Posterior cingulate gyrus (tissue), 11 donors: ENCODE data around the gene CPLX3.

Experiments used
- DNase-seq, 10 donors: peaks; one replicate each; pipeline versions ENCODE4 v3.0.0 to v3.0.0-alpha.2; 2020 to 2021; ENCODE audit warnings: mixed read lengths in 3 of 10
- intact Hi-C: fragments of 100-400 bp; cut with DNase I; formaldehyde crosslinking; loops from one replicate; pipeline ENCODE4 v1.15.1; 2023

The CPLX3 gene

DNA sequence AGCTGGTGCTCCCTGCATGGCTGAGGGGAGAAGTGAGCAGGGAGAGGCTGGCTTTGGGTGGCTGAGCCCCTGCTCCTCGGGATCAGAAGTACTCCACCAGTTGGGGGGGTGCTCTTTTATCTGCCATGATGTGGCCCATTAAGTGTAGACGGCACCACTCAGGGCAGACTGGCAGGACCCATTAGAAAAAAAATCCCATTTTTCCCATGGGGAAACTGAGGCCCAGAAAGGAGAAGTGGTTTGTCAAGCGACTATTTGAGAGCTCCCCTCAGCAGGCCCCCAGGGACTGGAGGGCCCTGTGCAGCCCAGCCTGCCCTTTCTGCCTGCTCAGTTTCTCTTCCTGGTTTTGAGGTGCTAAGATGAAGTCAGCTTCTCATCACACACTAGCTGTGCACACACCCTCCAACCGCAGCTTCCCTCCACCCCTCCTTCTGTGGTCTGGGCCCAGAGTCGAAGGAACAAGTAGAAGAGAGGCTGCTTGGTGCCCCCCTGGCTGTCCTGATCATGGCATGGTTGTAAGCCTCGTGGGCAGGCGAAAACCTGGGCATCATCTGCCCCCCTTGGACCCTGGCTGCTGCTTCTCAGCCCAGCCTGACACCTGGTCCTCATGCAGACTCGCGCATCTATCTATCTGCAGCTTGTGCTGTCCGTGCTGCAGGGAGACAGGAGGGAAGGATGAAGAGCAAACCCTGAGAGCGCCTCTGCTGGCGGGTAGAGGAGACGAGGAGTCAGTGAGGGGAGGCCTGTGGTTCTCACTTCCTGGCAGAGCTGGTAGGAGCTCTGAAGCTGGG lies 39.0 kb upstream of the CPLX3 start:
- DNase-seq: peak in 7 of 10 donors; percentile 33 to 92 (median 57)
- intact Hi-C loops: no loop called here

DNA sequence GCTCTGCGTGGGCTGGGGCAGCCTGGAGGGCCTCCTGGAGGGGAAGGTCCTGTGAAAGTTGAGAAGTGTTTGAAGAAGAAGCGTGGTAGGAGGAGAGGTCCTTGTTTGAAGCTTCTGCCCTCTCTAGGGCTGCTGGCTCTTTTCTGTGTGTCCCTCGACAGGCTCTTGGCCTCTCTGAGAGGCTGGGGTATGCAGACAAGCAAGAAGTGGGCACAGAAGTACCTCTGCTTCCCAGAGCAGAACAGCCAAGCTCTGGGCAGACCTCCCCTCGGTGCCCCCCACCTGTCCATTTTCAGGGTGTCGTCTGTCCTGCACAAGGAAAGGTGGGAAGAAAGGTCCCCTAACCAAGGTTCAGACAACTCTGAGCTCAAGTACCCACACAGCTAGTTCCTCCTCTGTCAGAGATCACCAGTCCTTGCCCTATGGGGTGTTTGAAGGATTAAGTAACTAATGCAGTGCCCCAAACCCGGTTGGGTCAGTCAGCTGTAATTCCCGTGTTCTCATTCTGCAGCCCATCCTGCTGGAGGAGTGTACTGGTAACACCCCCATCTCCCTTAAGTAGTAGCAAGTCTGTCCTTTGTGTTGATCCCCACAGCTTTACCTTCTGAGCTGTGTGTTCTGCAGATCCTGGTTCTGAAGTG lies 38.3 kb upstream of the CPLX3 start:
- DNase-seq: no peak
- intact Hi-C loops: no loop called here

DNA sequence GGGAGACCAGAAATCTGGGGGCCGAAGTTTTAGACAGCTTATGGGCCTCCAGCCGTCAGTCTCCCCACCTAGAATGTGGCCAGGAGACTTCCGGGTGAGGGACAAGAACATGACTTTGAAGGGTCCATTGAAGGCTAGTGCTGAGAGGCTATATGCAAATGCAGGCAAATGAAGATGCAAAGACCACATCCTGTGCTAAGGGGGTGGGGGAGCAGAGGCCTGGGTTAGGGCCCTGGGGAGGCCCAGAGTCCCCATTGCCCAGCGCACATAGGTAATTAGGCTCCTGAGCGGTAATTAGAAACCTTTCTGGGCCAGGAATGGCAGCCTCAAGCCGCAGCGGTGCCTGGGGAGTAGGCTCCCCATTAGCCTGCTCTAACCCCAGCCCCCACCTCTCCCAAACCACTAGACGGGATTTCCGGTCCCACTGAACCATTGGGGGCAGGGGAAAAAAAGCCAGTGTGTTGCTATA lies 37.7 kb upstream of the CPLX3 start:
- no peak for DNase-seq
- intact Hi-C loops: no loop called here

DNA sequence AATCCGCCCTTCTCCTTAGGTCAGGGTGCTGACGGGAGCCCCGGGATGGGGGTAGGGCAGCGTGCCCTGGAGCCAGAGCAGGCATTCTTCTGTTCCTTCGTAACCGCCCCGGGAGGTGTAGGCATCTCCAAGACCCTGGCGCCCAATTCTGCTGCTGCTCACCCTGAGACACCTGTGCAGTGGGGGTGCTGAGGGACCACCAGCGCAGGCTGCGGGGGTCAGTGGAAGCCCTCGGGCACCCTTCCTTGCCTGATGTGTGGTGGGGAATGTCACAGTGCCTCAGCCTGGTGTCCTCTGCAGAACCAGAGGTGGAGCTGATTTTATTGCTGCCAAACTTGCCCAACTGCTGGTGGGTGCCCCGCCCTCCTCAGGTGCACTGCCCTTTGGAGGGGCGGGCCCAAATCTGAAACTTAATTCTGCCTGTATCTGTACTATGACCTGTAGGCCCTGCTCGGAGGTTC lies 37.2 kb upstream of the CPLX3 start:
- intact Hi-C loops: no loop called here
- DNase-seq: no peak

DNA sequence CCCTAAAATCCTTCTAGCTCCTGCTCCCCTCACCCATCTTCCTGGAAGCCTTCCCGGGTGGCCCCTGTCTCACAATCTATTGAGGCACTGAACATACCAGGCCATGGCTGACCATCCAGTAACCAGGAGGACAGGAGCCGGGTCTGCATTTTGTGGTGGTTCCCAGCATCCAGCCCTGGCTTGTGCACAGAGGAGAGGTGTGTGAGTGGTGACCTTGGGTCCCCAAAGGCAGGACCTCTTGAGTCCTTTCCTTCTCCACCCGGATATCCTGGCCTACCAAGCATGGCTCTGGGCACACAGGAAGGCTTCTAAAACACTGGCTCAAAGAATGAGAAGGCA lies 36.7 kb upstream of the CPLX3 start:
- no peak for DNase-seq
- intact Hi-C loops: no loop called here

DNA sequence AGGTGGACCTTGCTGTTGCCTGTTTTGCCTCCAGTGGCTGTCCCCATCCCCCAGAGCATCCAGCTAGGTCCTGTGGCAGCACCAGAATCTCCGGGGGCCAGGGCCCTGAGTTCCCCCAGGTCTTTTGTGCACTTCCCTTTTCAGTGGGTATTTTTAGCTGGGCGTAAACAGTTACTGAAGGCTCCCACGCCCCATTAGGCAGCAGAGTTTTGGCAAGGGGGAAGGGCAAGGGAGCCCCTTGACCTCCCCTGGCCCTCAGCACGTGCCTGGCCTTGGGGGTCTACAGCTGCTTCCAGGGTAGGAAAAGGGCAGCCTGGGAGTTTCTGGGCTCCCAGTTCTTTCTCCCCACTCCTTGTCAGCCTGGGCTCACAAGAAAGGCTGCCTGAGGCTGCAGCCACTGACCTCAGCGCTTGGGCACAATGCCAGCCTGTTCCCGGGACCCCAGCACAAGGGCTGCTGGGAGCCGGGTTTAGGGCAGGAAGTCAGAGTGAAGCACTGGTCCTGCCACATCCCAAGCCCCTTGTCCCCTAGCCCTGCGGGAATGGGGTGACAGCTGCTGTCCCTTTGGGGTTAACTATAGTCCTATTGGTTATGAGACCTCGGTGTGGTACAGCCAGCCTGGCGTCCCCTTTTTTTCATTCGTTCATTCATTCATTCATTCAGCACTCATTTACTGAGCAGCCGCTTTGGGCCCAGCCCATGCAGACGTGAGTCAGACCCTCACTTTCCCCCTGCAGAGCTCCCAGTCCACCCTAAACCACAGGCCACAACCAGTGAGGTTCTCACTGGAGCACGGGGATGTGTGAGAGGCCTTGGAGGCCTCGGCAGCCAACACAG lies 36.1 kb upstream of the CPLX3 start:
- intact Hi-C loops: no loop called here
- DNase-seq: peak in 9 of 10 donors; percentile 55 to 96 (median 79)

DNA sequence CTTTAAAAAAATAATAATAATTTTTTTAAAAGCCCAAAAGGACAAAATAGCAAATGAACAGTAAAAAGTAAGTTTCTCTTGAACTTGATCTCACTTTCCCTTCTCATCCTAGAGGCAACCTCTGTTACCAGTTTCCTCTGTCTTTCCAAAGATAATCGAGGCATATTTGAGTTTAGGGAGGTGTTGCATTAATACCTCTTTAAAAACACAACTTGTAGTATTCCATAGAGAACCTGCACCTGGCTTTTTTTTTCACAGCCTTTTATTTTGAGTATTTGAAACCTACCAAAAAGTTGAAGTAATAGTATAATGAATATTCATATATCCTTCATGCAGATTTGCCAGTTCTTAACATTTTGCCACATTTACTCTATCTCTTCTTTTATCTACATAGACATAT lies 35.4 kb upstream of the CPLX3 start:
- DNase-seq: no peak
- intact Hi-C loops: no loop called here

DNA sequence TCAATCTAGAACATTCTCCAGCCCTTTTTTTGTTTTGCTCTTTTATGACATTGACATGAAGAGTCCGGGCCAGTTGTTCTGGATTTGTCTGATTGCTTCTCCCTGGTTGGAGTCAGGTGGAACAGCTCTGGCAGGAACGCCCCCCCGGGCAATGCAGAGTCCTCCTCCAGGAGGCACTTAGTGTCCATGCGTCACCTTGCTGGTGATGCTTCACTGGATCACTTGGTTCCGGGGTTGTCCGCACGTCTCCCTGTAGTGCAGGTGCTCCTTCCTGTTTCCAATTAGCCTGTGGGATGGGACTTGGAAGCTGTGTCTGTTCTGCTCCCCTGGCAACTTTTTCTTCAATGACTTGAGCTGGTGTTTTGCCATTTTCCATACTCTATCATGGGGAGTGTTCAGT lies 34.8 kb upstream of the CPLX3 start:
- DNase-seq: no peak
- intact Hi-C loops: no loop called here

DNA sequence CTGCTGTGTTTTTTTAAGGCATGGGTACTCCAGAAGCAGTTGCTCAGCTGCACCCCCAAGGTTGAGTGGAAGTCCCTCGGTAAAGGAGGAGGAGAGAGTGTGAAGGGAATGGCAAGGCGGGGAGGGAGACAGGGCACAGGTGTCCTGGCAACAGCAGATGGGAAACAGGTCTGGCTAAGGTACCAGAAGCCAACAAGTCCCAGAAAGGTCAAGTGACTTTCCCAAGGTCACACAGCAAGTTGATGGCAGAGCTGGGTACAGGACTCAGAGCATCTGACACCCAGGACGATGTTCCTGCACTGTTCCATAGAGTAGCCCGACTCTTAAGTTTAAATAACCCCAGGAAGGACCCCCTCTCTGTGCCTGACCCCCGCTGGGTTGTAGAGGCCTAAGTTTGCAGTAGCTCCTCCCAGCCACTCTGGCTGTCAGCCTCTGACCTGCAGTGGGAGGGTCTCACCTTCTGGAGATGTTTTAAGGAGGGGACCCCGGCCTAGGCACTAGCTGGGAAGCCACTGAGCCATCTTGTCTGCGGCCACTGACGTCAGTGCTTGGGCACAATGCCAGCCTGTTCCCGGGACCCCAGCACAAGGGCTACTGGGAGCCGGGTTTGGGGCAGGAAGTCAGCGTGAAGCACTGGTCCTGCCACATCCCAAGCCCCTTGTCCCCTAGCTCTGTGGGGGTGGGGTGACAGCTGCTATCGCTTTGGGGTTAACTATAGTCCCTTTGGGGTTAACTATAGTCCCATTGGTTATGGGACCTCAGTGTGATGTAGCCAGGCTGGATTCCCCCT lies 34.0 kb upstream of the CPLX3 start:
- DNase-seq: no peak
- intact Hi-C loops: no loop called here

DNA sequence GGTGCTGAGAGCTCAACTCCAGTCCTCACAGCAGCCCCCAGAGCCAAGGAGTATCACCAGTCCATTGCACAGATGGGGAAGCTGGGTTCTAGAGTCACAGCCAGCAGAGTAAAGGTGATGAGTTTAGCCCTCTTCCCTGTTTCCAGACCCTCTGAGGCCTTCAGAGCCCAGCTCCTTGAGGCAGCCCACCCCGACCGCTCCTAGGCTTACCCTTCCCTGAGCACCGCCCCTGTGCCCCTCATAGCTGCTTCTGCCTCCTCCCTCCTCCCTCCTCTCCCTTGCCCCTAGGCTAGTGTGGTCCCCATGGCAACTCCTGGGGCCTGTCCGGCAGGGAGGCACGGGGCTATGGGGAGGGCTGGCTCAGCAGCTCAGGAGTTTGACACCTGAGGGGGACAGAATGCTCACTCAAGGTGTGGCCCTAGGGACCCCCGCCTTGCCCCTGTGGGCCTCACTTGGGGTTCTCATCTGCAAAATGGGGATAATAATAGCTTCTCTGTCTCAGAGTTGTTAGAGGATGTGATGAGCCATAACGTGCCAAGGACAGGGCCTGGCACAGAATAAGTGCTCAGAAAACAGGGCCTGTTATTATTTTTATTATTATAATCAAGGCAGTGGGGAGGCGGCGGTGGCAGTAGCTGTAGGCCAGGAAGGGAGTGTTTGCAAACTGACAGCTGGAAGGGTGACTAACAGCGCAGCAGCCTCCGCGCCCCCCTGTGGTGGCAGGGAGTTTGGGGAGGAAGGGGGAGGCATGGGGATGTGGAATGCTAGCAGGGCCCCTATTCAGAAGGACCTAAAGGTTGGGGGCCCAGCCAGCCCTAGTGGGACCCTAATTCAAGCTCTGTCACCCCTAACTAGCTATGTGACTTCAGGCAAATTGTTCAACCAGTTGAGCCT lies 33.0 kb upstream of the CPLX3 start:
- DNase-seq: no peak

DNA sequence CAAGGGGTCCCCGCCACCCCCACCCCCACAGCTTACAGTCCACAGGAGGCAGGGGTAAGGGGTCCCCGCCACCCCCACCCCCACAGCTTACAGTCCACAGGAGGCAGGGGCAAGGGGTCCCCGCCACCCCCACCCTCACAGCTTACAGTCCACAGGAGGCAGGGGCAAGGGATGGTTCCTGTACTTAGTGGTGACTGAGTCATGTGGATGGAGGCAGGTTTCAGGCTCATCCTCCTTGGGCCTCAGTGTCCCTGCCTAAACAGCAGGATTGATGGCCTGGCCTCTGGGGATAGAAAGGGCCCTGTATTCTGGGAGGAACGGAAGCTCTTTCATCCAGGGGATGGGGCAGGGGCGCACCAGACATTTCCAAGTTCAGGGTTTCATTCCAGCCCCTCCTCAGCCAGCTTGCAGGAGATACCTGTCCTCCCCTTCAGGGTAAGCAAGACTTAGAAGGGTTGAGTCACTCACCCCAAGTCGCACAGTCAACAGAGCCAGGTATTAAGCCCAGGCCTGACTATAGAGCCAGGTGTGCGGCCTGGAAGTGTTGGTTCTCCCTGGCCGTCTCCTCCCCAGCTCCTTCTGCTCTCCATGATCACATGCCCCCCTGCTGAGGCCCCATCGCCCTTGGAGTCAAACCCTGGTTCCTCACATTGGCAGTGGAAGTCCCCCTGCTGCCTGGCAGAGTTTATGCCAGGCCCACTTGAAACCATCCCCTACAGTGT lies 32.0 kb upstream of the CPLX3 start:
- no peak for DNase-seq
- intact Hi-C loops: no loop called here

More for the DNA sequence above, 33.0 kb upstream of the CPLX3 start:
- intact Hi-C loops: no loop called here

DNA sequence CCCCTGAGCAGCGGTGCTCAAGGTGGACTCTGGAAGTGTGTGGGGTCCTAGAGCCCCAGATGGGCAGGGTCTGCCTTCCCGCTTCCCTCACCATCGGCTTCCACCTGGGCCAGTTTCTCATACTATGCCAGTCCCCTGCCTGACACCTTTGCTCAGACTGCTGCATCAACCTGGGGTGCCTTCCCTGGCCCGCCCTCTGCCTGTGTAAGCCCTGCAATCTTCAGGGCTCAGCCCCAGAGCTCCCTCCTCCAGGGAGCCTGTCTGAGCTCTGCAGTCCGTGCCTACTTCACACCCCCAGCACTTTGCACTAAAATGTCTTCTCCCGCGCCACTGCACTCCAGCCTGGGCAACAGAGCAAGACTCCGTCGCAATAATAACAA lies 31.5 kb upstream of the CPLX3 start:
- DNase-seq: no peak
- intact Hi-C loops: no loop called here

DNA sequence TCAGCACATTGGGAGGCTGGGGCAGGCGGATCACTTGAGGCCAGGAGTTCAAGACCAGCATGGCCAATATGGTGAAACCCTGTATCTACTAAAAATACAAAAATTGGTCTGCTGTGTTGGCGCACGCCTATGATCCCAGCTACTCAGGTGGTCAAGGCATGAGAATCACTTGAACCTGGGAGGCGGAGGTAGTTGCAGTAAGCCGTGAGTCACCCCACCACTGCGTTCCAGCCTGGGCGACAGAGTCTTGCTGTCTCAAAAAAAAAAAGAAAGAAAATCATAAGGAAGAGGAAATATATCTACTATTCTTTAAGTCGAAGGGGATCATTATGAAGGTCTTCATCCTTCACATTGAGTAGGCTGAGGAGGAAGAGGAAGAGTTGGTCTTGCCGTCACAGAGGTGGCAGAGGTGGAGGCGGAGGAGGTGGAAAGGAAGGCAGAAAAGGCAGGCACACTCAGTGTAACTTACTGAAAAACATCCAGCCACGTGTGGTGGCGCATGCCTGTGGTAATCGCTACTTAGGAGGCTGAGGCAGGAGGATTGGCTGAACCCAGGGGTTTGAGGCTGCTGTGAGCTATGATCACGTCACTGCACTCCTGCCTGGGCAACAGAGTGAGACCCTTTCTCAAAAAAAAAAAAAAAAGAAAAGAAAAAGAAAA lies 30.3 kb upstream of the CPLX3 start:
- intact Hi-C loops: no loop called here
- DNase-seq: no peak

DNA sequence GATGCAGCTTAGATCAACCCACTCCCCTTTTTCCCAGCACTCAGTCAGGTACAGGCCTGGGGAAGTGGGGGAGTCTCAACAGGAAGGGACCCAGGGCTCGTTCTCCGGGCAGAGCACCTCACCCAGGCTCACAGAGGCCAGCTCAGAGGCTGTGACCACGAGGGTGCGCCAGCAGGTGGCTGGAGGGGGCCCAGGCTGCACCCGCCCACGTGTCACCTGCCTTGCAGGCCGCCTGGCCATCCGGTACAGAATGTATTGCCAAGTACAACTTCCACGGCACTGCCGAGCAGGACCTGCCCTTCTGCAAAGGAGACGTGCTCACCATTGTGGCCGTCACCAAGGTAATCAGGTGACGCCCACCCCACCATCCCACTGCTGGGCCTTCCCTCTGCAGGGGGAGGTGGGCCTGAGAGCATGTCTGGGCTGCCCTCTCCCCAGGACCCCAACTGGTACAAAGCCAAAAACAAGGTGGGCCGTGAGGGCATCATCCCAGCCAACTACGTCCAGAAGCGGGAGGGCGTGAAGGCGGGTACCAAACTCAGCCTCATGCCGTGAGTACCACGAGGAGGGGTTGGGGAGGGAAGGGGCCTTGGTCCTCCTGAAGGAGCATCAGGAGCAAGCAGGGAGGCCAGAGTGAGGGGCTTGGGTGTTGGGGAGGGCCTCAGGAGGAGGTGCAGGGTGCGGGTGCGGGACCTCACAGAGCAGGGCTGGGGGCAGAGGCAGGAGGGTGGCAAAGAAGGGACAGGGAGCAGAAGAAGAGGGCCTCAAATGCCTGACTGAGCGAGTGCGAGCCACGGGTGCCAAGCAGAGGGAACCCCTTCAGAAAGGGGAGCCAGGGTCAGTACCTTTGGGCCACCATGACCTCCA lies 27.8 kb upstream of the CPLX3 start:
- DNase-seq: peak in 1 of 10 donors; percentile 79
- intact Hi-C loops: no loop called here

DNA sequence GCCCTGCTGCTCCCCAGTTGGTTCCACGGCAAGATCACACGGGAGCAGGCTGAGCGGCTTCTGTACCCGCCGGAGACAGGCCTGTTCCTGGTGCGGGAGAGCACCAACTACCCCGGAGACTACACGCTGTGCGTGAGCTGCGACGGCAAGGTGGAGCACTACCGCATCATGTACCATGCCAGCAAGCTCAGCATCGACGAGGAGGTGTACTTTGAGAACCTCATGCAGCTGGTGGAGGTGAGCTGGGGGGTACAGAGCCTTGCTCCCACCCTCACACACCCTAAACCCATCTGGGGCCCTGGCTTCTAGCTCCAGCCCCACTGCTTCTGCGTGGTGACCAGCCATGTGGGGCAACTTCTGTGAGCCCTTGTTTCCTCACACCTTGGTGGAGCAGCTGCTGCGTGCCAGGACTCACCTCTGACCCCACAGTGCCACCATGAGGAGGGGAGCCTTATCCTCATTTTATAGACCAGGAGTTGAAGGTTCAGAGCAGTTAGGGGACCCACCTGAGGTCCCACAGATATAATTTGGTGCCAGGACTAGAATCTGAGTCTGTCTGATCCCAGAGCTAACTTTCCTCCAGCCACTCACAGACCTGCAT lies 27.1 kb upstream of the CPLX3 start:
- DNase-seq: no peak
- intact Hi-C loops: no loop called here

DNA sequence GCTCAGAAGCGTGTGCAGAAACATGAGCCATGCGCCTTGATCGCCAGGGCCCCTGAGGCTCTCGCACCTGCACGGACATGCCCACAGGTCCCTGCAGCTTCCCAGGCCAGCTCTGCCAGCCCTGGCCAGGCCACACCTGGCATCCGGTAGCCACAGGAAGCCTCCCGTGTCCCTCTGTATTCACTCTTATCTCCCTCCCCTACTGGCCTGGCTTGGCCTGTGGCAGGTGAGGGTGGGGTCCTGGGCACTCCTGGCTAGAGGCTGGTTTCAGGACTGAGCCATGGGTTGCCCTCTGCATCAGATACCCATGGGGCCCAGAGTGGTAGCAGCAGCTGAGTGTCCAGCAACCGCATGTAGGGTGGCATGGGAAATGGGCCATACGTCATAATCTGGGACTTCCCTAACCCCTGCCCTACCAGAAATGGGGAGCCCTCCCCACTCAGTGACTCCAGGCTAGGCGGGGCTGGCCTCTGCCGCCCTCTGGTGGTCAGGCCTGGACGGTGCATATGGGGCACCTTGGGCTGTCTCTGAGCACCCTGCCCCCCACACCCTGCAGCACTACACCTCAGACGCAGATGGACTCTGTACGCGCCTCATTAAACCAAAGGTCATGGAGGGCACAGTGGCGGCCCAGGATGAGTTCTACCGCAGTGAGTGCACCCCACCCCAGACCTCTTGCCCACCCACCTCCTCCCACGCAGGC lies 26.4 kb upstream of the CPLX3 start:
- peak in 9 of 10 donors; percentile 53 to 96 (median 71) for DNase-seq
- intact Hi-C loops: loop anchor here (1.0 kb wide), 1 partner anchor 29 kb away; no protein-coding TSS in a partner anchor
